SU-DHL-6 (cell line): Measurements from ENCODE around the gene ABCG1.

Experiments
- H2AFZ ChIP-seq: fragments of 200-600 bp; sonication (generic); 2 replicates; pipeline ENCODE4 v1.6.1; 2014; ENCODE audit warnings: low read depth, mild to moderate bottlenecking, moderate library complexity, mixed read lengths, antibody characterized with exemption, low read length; ENCODE audit not compliant: severe bottlenecking
- H3F3A ChIP-seq: fragments of 200-600 bp; shearing (Covaris generic); 2 replicates; pipeline ENCODE4 v1.6.0; 2016; ENCODE audit warnings: antibody characterized with exemption, mild to moderate bottlenecking; ENCODE audit not compliant: insufficient read depth
- H3K27ac ChIP-seq: fragments of 200-600 bp; sonication (generic); 2 replicates; pipeline ENCODE4 v1.5.1; 2016; ENCODE audit warnings: low read depth, mild to moderate bottlenecking, low read length, moderate library complexity, mixed read lengths
- H3K27me3 ChIP-seq: fragments of 200-600 bp; sonication (generic), shearing (Covaris generic); 2 replicates; pipeline ENCODE4 v1.6.0; 2014; ENCODE audit warnings: mild to moderate bottlenecking, low read length
- H3K36me3 ChIP-seq: fragments of 200-600 bp; sonication (generic); 2 replicates; pipeline ENCODE4 v1.6.1; 2014; ENCODE audit warnings: mild to moderate bottlenecking, low read length, mixed read lengths
- H3K4me2 ChIP-seq: fragments of 300-600, 200-600 bp; shearing (Covaris generic), sonication (generic); 2 replicates; pipeline ENCODE4 v1.6.0; 2014; ENCODE audit warnings: low read length, low read depth, mild to moderate bottlenecking; ENCODE audit not compliant: poor library complexity, severe bottlenecking
- H3K4me3 ChIP-seq: fragments of 200-600 bp; sonication (generic); 2 replicates; pipeline ENCODE4 v1.5.1; 2014; ENCODE audit warnings: antibody characterized with exemption, low read length, mild to moderate bottlenecking, mixed read lengths; ENCODE audit not compliant: insufficient read depth, poor library complexity, severe bottlenecking
- H3K79me2 ChIP-seq: fragments of 200-600 bp; sonication (generic); 2 replicates; pipeline ENCODE4 v1.6.1; 2014; ENCODE audit warnings: mild to moderate bottlenecking, low read length, moderate library complexity; ENCODE audit not compliant: insufficient read depth
- H3K9ac ChIP-seq: fragments of 200-600 bp; sonication (generic); 2 replicates; pipeline ENCODE4 v1.7.0; 2014; ENCODE audit warnings: mild to moderate bottlenecking, low read length
- H3K9me2 ChIP-seq: fragments of 200-600 bp; sonication (generic); replicated peaks from 2 replicates; pipeline ENCODE4 v1.6.1; 2014; ENCODE audit warnings: low read length; ENCODE audit not compliant: insufficient read depth
- H3K9me3 ChIP-seq: fragments of 200-600 bp; sonication (generic); 2 replicates; pipeline ENCODE4 v1.6.1; 2014; ENCODE audit warnings: low read length, mixed read lengths; ENCODE audit not compliant: insufficient read depth
- H4K20me1 ChIP-seq: fragments of 200-600 bp; sonication (generic); 2 replicates; pipeline ENCODE4 v1.6.1; 2014; ENCODE audit warnings: low read depth, mild to moderate bottlenecking, antibody characterized with exemption, low read length, moderate library complexity, mixed read lengths
- CTCF ChIP-seq: fragments of 200-600 bp; sonication (generic); IDR thresholded peaks from one replicate; pipeline ENCODE4 v1.5.1; 2017; ENCODE audit warnings: antibody characterized with exemption, mild to moderate bottlenecking, low read length, moderate library complexity; ENCODE audit not compliant: insufficient read depth, poor library complexity, severe bottlenecking
- EZH2phosphoT487 ChIP-seq: fragments of 200-600 bp; sonication (generic), shearing (Covaris generic); conservative IDR thresholded peaks from 2 replicates; pipeline ENCODE4 v1.6.1; 2018; ENCODE audit warnings: mild to moderate bottlenecking, antibody characterized with exemption, low read length, moderate library complexity, mixed read lengths

ABCG1 gene

DNA sequence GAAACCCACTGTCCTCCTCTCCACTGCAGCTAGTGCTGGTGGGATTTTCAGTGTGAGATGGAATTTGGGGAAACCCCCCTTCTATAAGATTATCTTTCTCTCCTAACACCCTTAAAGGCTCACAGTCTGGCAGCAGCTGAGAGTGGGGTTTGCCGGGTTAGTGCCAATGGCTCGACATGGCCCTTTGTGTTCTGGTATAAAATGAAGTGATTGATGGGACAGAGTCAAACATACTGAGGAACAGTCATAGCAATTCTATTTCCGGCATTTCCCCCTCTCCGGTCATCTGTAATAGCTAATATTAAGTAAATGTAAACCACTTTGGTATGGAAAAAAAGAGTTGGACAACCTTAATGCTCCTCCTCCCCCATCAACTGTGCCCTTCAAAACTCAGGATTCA, 58.7 kb downstream of the ABCG1 start:
- H3K4me3 ChIP-seq: no peak overlapping the region
- H3K9me3 ChIP-seq: no peaks in the 10 kb centered on the region
- no peaks in the 10 kb centered on the region for H3K36me3 ChIP-seq
- H3K27ac ChIP-seq: no peak overlapping the region
- H3F3A ChIP-seq: no peaks in the 10 kb centered on the region
- no peaks in the 10 kb centered on the region for H4K20me1 ChIP-seq
- H3K79me2 ChIP-seq: no peaks in the 10 kb centered on the region
- no peaks in the 10 kb centered on the region for H3K27me3 ChIP-seq
- no peak overlapping the region for H2AFZ ChIP-seq
- no peaks in the 10 kb centered on the region for H3K9me2 ChIP-seq
- no peak overlapping the region for H3K4me2 ChIP-seq
- no peak overlapping the region for H3K9ac ChIP-seq
- TF ChIP-seq EZH2phosphoT487: no peak
- TF ChIP-seq CTCF: no peak

DNA sequence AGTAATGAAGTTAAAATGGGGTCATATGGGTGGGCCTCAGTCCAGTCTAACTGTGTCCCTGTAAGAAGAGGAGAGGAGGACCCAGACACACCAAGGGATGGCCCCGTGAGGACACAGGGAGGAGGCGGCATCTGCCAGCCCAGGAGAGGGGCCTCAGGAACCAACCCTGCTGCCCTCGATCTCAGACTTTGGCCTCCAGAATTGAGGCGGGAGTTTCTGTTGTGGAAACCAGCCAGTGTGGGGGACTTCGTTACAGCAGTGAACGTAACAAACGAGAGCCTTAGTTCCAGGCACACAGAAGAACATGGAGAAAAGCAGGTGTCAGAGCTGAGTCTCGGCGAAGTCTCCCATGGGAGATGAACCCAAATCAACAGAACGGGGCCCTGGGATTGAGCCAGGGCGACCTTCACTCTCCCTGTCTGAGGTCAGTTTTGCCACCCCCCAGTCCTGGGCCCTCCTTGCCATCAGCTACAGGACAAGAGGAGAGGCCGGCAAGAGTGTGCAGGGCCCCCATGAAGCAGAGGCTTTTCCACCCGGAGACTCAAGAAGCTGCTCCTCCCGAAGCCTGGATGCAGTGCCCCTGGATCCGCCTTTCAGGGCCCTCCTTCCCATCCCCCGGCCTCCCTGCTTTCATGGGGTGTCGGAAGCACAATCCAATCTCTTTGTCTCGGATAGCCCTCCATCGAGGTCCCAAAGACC, 59.7 kb downstream of the ABCG1 start:
- Histone ChIP-seq H3K9me2 (no peaks in the 10 kb centered on the region), H2AFZ (no peak overlapping the region), H3K9ac (no peak overlapping the region), H3K9me3 (no peaks in the 10 kb centered on the region), H3K27ac (no peak overlapping the region), H3K4me3 (no peak overlapping the region), H3F3A (no peaks in the 10 kb centered on the region), H3K79me2 (no peaks in the 10 kb centered on the region), H4K20me1 (no peaks in the 10 kb centered on the region), H3K36me3 (no peaks in the 10 kb centered on the region), H3K27me3 (no peaks in the 10 kb centered on the region), H3K4me2 (no peak overlapping the region)
- TF ChIP-seq EZH2phosphoT487 (no peak), CTCF (no peak)

- Histone ChIP-seq H3K9ac (no peak overlapping the region), H3K4me2 (no peak overlapping the region), H3K9me3 (no peaks in the 10 kb centered on the region), H4K20me1 (no peaks in the 10 kb centered on the region), H3K9me2 (no peaks in the 10 kb centered on the region), H3K4me3 (no peak overlapping the region), H3K27me3 (no peaks in the 10 kb centered on the region), H3K36me3 (no peaks in the 10 kb centered on the region), H3K79me2 (no peaks in the 10 kb centered on the region), H3F3A (no peaks in the 10 kb centered on the region), H2AFZ (no peak overlapping the region), H3K27ac (no peak overlapping the region)
- no peak for TF ChIP-seq EZH2phosphoT487
- no peak for TF ChIP-seq CTCF
Measured at GRCh38 chr21:42279341-42279871, 60.5 kb downstream of the ABCG1 start.
